HuH-7.5 (cell line): ENCODE data around the gene PRM3.

Experiments
- DNase-seq: peaks from one replicate; pipeline ENCODE4 v3.0.0; 2011; ENCODE audit warnings: low spot score

PRM3 gene

DNA sequence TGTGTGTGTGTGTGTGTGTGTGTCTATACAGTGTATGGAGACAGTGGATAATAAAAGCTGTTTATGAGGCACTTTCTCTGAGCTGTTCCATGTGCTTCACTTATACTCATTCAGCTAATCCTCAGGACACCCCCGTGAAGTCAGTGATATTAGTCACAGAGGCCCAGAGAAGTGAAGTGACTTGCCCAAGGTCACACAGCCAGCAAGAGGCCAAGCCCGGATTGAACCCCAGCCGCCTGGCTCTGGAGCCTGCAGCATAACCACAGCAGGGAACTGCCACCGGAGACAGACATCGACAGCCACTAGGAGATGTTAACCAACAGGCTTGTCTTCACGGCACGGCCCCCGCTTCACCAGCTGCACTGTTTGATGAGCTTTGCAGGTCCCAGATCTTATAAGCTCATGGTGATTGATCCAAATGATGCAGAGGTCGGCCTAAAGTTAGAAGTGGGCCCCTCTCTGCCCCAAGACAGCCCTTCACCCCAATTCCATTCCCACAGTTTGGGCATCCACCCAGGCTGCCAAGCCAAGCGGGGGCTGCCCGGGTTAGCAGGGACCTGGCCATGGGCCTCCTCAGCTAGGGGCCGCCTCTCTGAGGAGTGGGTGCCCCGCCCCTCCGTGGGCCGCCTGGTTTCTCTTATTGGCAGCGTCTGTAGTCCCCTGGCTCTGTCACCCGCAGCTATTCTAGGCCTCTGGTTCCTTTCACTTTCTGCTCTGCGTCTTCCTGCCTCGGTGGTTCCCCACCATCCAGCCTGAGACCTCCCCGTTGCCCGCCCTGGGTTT lies 48.3 kb downstream of the PRM3 start:
- DNase-seq: no peak

DNA sequence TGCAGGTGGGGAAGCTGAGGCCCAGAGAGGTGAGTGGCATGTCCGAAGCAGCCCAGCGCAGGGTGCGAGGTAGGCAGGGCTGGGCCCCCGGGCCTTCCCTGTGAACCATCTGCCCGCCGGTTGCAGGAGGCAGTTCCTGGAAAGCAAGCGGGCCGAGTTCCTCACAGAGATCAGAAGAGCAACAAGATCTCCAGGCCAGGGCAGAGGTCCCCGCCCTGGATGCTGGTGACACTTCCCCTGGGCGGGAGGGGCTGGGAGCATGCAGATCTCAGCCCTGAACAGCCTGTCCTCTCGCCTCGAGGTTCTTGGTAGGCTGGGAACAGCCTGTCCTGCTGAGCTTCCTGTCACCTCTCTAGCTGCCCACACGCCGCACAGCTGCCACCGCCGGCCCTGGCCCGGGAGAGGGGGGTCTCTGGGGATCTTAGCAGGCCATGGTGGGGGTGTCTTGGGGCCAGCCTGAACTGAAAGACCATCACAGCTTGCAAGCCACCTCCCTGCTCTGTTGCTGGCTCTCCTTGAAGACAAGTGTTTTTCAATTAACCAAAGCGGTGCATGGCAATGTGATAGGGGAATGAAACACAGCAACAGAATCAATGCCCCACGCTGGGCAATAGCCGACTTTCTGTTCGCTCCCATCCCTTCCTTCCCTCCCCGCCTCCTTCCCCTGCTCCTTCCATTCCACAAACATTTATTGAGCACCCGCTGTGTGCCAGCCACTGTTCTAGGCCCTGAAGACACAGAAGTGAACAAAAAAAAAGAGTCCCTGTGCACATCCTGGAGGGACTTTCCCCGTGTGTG lies 49.1 kb downstream of the PRM3 start:
- no peak for DNase-seq
